ENCODE data around the gene EIF2B2. TPM values are rescaled to one million over a fixed set of nuclear protein-coding genes. Genes with fewer than 3 reads are reported as not detected.
A peak's percentile ranks its signal among the peaks of the same experiment; 100 is the strongest.

EIF2B2 gene
- total RNA-seq, 1 experiment from 2014 or later: 154 TPM

DNA sequence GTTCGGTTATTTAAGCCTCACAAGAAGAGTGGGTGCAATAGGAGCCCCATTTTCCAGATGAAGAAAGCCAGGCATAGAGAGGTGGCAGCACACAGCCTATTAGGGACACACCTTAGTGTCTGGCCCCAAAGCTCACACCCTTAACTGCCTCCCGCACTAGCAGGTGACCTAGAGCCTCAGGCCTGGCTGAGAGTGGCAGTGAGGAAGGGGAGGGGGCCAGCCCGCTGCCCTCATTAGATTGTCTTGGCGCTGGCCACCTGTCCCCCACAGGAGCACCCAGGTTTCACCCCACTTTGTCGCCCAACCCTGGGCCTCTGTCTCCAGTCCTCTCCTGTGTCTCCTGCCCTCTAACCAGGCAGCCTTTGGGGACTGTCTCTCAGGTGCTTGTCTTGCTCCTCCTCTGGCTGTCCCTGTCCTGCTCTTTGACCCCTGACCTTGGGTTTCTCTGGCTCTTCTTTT, 28.8 kb upstream of the EIF2B2 start:
- no peak for DNase-seq (ENCODE audit: low read depth)

DNA sequence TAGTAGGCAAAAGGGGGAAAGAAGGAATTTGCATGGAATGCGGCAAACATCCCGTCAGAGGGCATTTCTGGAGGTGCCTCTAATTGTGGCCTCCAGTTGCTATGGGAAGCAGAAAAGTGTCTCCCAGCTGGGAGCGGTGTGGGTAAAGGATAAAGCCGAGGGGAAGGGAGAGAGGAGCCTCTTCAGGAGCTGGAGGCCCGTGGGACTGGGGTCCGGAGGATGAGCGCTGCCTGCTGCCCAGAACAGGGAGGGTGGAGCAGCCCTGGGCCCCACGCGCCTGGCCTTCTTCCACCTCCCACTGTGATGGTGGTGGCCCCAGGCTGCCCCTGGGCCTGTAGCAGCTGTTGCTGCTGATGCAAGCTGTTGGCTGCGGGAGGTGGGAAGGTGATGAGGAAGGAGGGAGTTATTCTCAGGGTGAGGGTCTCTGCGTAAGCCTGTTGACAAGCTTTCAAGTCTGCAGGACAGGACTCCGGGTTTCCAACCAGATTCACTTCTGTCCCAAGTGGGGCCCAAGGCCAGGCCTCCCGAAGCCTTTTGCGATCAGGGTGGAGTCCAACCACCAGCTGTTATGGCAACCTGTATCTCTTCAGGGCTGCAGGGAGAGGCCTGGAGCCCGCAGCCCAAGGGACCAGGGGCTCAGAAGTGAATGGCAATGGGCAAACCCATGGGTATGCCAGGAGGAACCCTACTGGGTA, 28.2 kb upstream of the EIF2B2 start:
- DNase-seq (ENCODE audit: low read depth): no peak

DNA sequence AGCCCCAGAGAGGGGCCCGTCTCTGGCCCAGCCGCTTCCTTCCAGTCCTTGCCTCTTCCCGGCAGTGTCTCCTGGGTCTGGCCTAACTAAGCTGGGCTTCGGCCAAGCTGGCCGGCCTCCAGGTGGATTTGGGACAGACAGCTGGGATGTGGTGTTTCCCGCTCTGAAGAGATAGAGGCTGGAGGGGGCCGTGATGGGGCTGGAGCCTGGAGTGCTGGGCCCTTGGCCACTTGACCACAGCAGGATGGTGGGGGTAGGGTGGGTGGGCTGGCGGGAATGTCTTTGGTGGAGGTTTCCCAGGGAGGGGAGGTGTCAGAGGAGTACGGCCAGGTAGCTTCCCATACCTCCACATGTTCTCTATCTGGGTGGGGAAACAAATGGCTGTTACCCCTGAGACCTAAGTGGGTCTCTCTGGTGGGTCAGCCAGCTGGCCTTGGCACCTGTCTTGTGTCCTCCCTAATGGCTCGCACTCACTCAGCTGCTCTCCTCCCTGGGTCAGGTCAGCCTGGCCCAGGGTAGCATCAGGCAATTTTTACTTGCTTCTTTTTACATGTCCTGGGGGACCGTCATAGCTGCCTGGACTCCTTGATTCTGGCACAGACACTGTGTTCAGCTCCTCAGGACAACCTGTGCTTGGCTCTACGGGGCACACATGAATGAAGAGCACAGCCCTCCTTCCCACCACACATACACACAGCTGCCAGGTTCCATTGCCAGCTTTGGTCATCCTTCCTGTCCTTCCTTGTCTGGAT, 27.5 kb upstream of the EIF2B2 start:
- no peak for DNase-seq (ENCODE audit: low read depth)

DNA sequence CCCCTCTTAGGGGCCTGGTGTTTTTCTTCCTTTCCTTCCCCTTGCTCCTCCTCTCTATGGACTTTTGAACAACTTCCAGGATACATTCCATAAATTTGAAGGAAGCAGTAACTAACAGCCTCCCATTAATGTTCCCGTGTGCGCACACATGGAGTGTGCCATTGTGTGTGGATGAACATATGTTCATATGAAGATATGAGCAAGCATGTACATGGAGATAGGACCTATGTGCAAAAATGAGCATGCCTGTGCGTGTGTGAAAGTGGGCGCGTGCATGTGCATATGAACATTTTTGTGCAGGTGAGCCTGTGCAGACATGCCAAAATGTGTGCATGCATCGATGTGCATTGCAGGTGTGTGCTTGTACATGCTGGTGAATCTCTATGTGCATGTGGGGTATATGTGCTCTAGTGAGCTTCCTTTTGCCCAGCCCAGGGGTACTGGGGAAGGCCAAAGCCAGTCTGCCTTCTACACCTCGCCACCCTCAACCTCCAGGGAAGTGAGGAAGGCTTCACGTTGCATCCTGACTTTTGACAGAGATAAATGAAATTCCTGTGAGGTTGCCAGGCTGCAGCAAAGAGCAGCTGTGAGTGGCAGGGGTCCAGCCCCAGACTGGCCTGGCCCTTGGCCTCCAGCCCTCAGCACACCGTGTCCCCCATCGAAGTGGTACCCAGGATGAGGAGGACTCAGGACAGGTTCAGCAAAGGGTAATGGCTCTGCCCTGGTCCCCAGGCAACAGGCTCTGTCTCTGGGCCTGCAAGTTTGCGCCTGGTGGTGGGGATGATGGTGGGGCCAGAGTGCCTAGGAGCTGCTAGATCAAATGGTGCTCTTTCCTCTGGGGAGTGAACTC, 26.2 kb upstream of the EIF2B2 start:
- DNase-seq (ENCODE audit: low read depth): no peak

DNA sequence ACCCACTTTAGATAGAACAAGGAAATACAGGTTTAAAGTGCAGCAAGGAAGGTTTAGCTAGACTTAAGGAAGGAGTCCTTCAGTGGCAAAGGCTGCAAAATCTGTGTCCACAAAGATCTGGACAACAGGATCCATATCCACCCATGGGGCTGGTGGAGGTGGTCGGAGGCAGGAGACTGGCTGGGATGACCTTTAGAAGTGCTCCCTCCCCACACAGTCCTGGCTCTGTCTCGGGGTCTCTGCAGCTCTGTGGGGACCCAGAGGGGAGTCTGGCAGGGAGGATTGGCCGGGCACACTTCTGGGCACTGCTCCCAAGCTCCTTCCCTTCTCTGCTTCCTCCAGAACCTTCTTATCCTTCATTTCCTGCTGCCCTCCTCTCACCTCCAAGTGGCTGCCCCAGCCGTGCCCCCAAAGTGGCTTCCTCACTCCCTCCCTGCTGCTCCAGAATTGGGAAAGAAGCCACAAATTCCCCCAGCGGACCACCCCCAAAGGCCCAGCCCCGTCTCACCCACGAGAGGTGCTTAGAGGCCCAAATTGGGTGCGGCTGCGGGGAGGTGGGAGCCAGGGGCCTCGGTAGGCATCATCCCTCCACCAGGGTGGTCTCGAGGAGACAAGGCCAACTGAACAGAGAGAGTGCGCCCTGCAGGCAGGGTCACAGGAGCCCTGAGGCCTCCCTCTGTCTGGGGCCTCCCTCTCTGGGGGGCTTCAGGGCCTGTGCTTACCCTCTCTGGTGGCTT, 25.4 kb upstream of the EIF2B2 start:
- DNase-seq (ENCODE audit: low read depth): no peak

DNA sequence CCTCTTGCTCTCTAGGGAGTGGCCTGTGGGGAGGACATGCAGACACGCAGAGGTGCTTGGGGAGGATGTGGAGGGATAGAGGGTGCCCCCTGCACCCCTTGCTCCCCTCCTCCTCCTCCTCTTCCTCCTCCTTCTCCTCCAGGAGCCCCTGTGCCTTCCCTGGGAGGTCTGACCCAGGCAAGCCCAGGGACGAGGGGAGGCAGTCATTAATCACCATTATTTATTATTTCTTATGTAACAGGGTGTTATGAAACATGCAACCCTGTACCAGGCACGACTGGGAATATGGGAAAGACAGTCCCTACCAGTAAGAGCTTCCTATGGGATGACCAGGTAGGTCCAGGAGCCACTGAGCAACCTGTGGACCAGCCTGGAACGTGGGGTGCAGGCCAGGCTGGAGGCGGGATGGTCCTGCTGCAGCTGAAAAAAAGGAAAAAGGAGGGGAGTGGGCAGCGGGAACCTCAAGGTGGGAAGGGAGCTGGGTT, 24.8 kb upstream of the EIF2B2 start:
- no peak for DNase-seq (ENCODE audit: low read depth)

DNA sequence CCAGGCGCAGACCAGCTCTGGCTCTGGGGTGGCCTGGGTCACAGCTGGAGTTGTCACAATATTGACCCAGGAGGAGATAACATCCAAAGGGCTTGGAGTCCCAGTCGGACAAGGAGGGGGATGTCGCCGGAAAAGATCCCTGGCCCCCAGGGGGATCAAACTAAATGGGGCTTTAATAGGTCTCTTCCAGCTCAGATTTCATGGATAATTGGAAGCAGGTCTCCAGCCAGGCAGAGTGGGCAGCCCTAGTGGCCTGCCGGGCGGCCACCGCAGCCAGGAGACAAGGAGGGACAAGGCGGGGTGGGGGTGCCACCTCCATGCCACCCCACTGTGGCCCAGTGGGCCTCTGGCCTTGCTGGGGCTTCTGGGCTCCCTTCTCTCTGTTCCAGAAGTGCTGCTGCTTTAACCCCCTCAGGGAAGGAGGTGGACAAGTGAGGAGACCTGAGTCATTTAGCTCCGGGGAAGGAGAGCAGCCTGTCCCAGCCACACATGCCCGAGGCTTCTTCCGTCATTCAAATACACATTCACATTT, 24.2 kb upstream of the EIF2B2 start:
- no peak for DNase-seq (ENCODE audit: low read depth)

DNA sequence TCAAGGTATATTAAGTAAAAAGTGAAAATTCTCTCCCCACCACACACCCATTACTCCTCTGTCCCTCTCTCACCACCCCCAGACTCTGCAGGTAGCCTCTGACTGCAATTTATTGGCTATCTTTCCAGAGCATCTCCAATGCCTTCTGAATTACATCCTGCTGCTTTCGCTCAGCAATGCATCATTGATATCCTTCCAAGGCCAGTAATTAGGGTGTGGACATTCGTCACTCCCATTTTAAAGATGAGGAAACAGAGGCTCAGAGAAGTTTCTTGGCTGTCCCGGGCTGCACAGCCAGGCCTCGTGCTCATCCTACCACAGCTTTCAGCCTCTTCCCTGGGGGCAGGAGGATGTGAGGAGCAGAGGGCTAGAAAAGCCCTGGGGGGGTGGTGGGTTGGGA, 23.7 kb upstream of the EIF2B2 start:
- no peak for DNase-seq (ENCODE audit: low read depth)

DNA sequence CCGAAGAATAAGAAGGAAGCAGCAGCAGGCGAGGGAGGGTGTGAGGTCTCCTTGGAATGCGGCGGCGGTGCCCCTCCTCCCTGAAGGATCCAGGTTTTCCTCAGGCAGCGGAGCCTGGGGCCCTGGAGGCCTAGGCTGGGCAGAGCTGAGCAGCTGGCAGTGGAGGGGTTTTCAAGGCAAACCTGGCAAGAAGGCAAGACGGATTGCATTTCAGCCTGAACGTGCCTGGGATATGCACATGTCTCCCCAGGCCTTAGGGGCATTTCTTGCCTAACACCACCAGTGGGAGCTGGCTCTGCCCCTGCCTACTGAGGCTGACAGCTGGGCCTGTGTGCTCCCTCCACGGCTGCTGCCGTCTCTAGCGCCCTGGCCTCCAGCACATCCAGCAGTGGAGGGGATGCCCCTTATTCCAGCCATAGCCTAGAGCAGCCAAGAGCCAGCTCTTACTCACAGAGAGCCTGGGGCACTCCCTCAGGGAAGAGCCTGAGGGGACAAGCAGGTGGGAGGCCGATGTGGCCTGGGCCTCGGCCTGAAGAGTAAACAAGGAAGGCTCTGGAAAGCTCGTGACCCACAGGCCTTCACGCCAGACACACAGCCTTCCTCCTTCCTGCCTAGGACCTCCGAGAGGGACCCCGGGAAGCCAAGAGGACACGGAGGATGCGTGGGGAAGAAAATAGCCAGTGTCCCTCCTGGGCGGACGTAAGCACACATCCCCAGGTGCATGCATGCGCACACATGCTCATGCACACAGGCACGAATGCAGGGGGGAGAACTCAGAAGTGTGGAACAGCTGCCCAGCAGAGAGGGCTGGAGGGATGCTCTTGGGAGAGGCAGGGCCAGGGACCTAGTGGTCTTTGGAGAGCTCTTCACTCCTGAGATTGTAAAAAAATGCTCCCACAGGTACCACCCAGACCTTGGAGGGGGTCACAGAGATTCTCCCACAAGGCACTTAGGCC, 23.0 kb upstream of the EIF2B2 start:
- DNase-seq (ENCODE audit: low read depth): peak; percentile 41

DNA sequence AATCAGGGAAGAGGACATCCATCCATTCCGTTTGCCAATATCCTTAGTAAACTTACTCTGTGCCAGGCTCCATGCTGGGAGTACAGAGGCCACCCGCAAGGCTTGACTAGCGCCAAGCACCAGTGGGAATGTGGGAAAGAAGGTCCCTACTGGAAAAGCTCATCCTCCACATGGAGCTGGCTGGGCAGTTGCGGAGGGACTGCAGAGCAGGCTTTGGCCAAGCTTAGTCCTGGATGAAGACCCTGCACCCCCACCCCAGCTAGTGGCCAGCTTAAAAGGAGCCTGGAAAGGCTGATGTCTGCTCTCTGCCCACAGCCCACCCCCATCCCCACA, 22.4 kb upstream of the EIF2B2 start:
- DNase-seq (ENCODE audit: low read depth): peak; percentile 49

DNA sequence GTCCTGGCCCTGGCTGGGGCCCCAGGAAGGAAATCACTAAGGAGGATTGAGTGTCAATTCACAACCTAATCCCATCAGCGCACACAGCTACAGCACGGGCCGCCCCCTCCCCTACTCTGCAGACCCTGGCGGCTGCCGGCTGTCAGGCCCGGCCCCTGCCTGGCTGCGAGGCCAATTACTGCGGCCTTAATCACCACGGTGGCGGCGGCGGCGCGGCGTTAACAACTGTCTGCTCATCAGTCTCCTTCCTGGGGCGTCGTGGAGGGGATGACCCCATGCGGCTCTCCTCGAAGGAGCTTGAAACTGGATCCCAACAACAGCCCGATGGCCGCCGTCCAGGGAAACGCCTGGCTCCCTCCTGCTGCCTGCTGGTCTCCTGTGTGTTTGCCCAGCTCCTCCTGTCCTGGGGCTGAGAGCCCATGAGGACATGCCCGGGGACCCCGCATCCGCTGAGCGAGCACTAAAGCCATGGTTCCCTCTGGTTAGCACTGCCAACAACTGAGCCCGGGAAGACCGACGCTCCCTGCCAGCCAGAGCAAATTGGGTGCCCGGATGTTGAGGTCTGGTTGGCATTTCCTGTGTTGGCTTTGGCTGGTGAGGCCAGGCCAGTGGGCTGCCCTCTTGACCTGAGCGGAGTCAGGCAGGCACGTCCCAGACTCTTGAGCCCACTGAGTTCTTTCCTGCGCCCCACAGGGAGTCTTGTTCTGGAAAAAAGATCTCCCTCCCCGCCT, 21.8 kb upstream of the EIF2B2 start:
- DNase-seq (ENCODE audit: low read depth): peak; percentile 97

DNA sequence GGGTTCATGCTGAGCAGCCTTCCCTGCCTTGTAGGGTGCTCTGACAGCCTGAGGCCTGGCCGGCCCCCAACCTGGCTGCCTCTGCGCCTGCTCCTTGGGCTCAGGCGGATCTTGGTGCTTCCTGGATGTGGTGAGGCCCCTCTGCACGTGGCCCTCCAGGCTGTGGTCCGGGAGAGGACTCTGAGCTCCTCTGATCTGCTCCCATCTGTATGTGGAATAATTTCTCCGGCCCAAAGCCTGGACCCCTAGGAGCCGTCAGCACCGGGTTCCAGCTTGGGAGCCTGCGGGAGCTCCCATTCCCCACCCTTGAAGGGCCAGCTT, 21.3 kb upstream of the EIF2B2 start:
- no peak for DNase-seq (ENCODE audit: low read depth)

DNA sequence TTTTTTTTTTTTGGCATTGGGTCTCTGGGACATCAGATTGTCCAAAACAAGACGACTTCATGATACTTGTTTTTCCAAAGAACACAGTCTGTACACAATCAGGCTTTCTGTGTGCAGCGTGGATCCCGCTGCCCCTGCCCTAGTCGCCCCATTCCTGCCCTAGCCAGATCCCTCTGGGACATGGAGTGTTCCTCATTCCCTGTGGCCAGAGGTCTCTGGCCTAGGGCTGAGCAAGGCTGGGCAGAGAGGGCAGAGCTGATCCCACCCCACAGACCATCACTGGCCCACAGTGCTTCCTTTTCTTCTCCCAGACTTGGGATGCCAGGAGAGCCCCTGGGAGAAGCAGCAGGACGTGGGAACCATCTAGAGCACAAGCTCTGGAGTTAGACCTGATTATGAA, 20.9 kb upstream of the EIF2B2 start:
- no peak for DNase-seq (ENCODE audit: low read depth)

DNA sequence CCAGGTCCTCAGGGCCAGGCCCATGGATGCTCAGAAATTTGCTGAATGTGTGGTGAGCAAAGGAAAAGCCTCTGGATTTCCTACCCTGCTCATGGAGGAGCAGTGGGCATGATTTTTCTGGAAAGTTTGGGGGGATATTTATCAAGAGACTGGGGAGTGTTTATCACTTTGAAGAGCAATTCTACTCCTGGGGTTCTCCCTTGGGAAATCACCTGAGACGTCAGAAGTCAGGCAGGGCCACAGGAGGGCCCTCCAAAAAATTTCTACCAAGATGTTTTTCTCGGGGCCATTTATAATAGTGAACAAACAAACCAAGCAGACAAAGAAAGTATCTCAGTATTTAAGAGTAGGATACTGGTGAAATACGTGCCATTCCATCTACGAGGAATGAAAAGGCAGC, 20.1 kb upstream of the EIF2B2 start:
- no peak for DNase-seq (ENCODE audit: low read depth)

DNA sequence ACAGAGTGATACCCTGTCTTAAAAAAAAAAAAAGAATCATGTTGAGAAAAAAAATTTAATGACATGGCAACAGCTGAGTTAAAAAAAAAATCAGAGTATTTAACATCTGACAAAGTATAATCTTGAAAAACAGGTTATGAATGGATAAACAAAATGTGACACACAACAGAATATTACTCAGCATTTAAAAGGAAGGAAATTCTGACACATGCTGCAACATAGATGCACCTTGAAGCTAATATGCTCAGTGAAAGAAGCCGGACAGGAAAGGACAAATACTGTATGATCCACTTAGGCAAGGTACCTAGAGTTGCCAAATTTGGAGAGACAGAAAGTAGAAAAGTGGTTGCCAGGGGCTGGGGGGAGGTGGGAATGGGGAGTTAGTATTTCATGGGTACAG, 19.4 kb upstream of the EIF2B2 start:
- no peak for DNase-seq (ENCODE audit: low read depth)

DNA sequence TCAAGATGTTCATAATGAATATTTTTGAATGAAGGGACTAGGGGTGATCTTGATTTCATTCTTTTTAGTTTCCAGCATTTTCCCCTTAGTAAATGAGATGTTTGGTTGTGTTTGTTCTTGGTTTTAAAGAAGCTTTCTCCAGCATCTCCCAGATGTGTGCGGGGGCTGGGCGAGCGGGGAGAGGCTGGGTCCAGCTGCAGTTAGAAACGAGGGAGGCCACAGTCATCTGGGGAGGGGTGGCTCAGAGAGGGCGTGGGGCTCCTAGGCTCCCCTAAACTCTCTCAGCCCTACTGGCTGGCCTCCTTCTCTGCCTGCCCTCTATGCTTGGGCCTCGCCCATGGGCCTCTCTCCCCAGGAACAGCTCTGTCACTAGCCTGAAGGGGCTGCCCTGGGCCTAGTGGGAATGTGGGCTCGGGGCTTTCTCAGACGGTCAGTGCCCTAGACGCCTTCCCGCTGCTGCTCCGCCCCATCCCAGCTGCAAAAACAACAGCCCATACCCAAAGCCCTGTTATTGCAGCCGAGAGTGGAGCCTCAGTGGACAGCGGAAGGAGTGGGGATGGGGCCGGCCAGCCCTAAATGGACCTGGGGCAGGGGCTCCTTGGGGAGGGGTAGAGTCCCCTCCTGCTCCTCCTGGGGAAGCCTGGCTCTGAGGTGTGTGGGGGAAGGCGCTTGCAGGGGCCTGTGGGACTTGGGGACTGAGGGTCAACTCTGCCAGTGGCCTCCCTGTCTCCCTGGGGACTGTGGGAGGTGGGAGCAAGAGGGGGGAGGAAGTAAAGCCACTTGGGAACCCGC, 18.3 kb upstream of the EIF2B2 start:
- no peak for DNase-seq (ENCODE audit: low read depth)

DNA sequence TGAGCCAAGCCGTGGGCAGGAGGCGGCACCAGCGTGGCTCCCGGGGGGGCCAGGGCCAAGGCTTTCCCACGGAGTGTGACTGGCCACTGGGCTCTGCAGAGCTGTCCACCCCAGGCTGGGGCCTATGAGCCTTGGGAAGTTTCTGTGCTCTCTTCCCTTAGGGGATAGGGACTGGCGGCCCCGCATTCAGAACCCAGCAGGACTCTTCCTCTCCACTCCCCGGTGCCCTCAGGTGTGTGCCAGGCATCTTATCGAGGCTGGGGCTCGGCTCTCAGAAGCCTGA, 17.8 kb upstream of the EIF2B2 start:
- DNase-seq (ENCODE audit: low read depth): no peak

DNA sequence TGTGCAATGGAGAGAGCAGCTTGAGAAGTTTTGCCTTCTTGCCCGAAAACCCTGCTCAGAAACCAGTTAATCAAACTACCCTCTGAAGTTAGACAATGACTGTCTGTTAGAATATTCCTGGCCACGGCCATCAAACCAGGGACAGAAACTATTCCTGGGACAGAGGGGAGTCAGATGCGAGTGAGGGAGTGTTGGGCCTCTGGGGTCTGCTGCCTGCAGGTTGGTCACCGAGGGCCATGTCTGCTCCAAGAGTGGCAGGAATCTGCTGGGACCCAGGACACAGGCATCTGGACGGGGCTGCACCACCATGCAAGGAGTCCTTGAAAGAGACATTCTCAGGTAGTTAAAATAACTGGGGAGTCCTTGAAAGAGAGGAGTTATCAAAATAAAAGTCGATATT, 16.9 kb upstream of the EIF2B2 start:
- DNase-seq (ENCODE audit: low read depth): no peak

DNA sequence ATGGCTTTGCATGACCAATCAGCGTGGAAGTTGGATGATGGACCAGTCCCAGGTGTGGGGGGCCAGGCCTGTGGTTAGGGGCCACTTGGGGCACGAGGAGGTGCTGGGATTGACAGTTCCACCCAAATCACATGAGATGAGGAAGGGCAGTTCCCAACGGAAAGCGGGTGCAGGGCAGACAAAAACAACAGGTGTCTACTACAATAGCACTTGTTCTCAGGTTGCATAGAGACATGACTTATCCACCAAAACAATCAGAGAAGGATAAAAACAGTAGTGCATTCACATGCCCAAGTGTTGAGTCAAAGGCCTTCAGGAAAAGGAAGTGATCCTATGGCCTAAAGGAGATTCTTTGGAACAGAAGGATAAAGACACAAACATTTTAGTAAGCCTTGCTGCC, 14.6 kb upstream of the EIF2B2 start:
- peak; percentile 99 for DNase-seq (ENCODE audit: low read depth)
